K562 (cell line): ENCODE results near the gene PLXDC2. TPM values are rescaled to one million over a fixed set of nuclear protein-coding genes. Genes with fewer than 3 reads are reported as not detected.

Experiments used
- ATAC-seq: fragments of 200-7000 bp; cut with Tn5 transposase; 3 replicates; pipeline ENCODE4 v1.9.1; 2020; ENCODE audit warnings: moderate library complexity
- BruUV-seq: library from RNA; stranded (reverse); fragments of 400-500 nt; replicated peaks from 2 replicates; lab custom pipeline; 2021; lab: Mats Ljungman, UMichigan
- CTCF ChIA-PET: fragments of 300-600 bp; formaldehyde crosslinking; extraction: SDS; loops from one replicate; lab custom pipeline; 2021; ENCODE audit warnings: low intra/inter-chr PET ratio; lab: Yijun Ruan, JAX
- POLR2A ChIA-PET: fragments of 300-600, 350-650 bp; sonication (Branson Sonifier 250); formaldehyde crosslinking; extraction: SDS; loops from one replicate; lab custom pipeline; 2021; ENCODE audit warnings: antibody characterized with exemption, inconsistent platforms; lab: Yijun Ruan, JAX
- DNase-seq, 4 experiments: peaks; one replicate each; pipeline versions ENCODE4 v3.0.0 to v3.0.0-alpha.2; 2011 to 2018; ENCODE audit warnings: low spot score in 3 of 4, mixed read lengths in 3 of 4; ENCODE audit errors: extremely low read depth in 1 of 4
- FAIRE-seq: peaks from 2 replicates; lab custom pipeline; 2011; peaks lifted over from hg19 to GRCh38; lab: Jason Lieb, UNC
- H2AFZ ChIP-seq: 2 replicates; pipeline ENCODE4 v1.6.0; 2011; ENCODE audit warnings: low read depth, low read length, control low read depth, inconsistent platforms
- H3K27ac ChIP-seq: fragments of 200-600 bp; 3 replicates; pipeline ENCODE4 v1.8.0; 2011; ENCODE audit warnings: low read depth, mild to moderate bottlenecking, control low read depth, inconsistent platforms, low read length, moderate library complexity, mixed read lengths; ENCODE audit errors: extremely low read depth
- H3K27me3 ChIP-seq, 2 experiments: fragments of 300-600 bp in 1 of 2; 2 replicates in 1 of 2; 3 replicates in 1 of 2; pipeline versions ENCODE4 v1.6.0 to v1.8.0; 2011; ENCODE audit warnings: inconsistent platforms in 2 of 2, low read length in 2 of 2, mild to moderate bottlenecking in 1 of 2, mixed read lengths in 1 of 2, moderate library complexity in 1 of 2; ENCODE audit not compliant: control insufficient read depth in 2 of 2, insufficient read depth in 2 of 2
- H3K36me3 ChIP-seq: fragments of 300-600 bp; 3 replicates; pipeline ENCODE4 v1.8.0; 2011; ENCODE audit warnings: mild to moderate bottlenecking, low read length, inconsistent platforms; ENCODE audit not compliant: control insufficient read depth, insufficient read depth
- H3K4me1 ChIP-seq, 2 experiments: fragments of 200-600 bp in 1 of 2; replicated peaks in 1 of 2; 2 replicates in 1 of 2; 3 replicates in 1 of 2; pipeline versions ENCODE4 v1.5.1 to v1.8.0; 2011; ENCODE audit warnings: inconsistent platforms in 2 of 2, low read length in 2 of 2, mild to moderate bottlenecking in 1 of 2, mixed read lengths in 1 of 2, moderate library complexity in 1 of 2; ENCODE audit not compliant: control insufficient read depth in 2 of 2, insufficient read depth in 2 of 2
- H3K4me2 ChIP-seq: 2 replicates; pipeline ENCODE4 v1.6.1; 2011; ENCODE audit warnings: low read length, control low read depth, inconsistent platforms, mixed read lengths; ENCODE audit not compliant: insufficient read depth
- H3K4me3 ChIP-seq: fragments of 200-600 bp; sonication (generic), shearing (Covaris generic); 2 replicates; pipeline ENCODE4 v1.5.1; 2016; ENCODE audit warnings: control low read depth, inconsistent platforms
- H3K79me2 ChIP-seq: fragments of 200-600 bp; 3 replicates; pipeline ENCODE4 v1.8.0; 2011; ENCODE audit warnings: low read length, inconsistent platforms; ENCODE audit not compliant: control insufficient read depth, insufficient read depth
- H3K9ac ChIP-seq, 2 experiments: 2 replicates each; pipeline versions ENCODE4 v1.6.0 to v1.6.1; 2011; ENCODE audit warnings: low read depth in 2 of 2, low read length in 2 of 2, control low read depth in 1 of 2, inconsistent platforms in 1 of 2, mild to moderate bottlenecking in 1 of 2, mixed read lengths in 1 of 2; ENCODE audit not compliant: insufficient read depth in 1 of 2
- H3K9me1 ChIP-seq: one replicate; pipeline ENCODE4 v1.6.0; 2011; ENCODE audit warnings: inconsistent platforms, mild to moderate bottlenecking, low read length, moderate library complexity; ENCODE audit not compliant: control insufficient read depth, insufficient read depth
- H3K9me3 ChIP-seq: replicated peaks from 2 replicates; pipeline ENCODE4 v1.5.1; 2011; ENCODE audit warnings: low read depth, low read length, inconsistent platforms; ENCODE audit not compliant: control insufficient read depth, insufficient read depth
- H4K20me1 ChIP-seq: replicated peaks from 2 replicates; pipeline ENCODE4 v1.6.1; 2011; ENCODE audit warnings: low read length, inconsistent platforms, mixed read lengths; ENCODE audit not compliant: control insufficient read depth, insufficient read depth
- FUS ChIP-seq: fragments of 200-400 bp; formaldehyde crosslinking; optimal IDR thresholded peaks from 2 replicates; pipeline ENCODE3; 2017; ENCODE audit warnings: low read depth, low read length
- KLF10 ChIP-seq: fragments of 250-450 bp; sonication (Bioruptor Pico); IDR thresholded peaks from 2 replicates; pipeline ENCODE4 v1.6.1; 2021; ENCODE audit warnings: matching md5 sums
- MYNN ChIP-seq, 2 experiments: sonication (generic); formaldehyde crosslinking in 1 of 2; IDR thresholded peaks; 2 replicates each; pipeline versions ENCODE4 v1.5.0 to v1.6.1; 2016 to 2020; ENCODE audit warnings: antibody characterized with exemption in 1 of 2, missing genetic modification reagents in 1 of 2
- NFIC ChIP-seq: fragments of 450-650 bp; IDR thresholded peaks from 2 replicates; pipeline ENCODE4 v1.6.1; 2017; ENCODE audit warnings: mild to moderate bottlenecking, inconsistent platforms
- WGBS: fragments of 100-300 bp; shearing (Covaris generic); methylation state at CpG from one replicate; pipeline ENCODE4 v1.1.6; 2016; ENCODE audit warnings: low coverage, mixed read lengths; ENCODE audit not compliant: insufficient coverage; ENCODE audit errors: missing lambda C conversion rate; 5-methylcytosine and 5-hydroxymethylcytosine counted together
- in situ Hi-C: fragments of 300-500 bp; cut with MboI; formaldehyde crosslinking; loops from 4 replicates; pipeline ENCODE4 v1.15.0; 2018; ENCODE audit warnings: inconsistent platforms, mixed read lengths
- intact Hi-C: fragments of 100-400 bp; cut with micrococcal nuclease; formaldehyde crosslinking; loops from 2 replicates; pipeline ENCODE4 v1.14.2; 2022
- polyA plus RNA-seq, 8 experiments: library from polyadenylated mRNA; depleted of rRNA in 4 of 8; stranded (reverse) in 5 of 8; unstranded in 3 of 8; fragments of >200 nt; fragmentation: Nextera tagmentation in 2 of 8; fragmentation: Illumina TruSeq in 1 of 8; extraction: Ambion mirVana in 2 of 8; extraction: Trizol in 1 of 8; gene quantifications; 2 replicates each; pipeline versions ENCODE4 v1.2.1 to v1.2.3, GENCODE V29; 2011 to 2014; ENCODE audit warnings: inconsistent platforms in 1 of 8, missing spikeins in 1 of 8
- total RNA-seq, 7 experiments: library from RNA; depleted of rRNA in 6 of 7; stranded (reverse); fragments of >200 nt in 6 of 7; fragmentation: Illumina TruSeq in 2 of 7; extraction: Trizol in 2 of 7; gene quantifications; 2 replicates each; pipeline versions ENCODE4 v1.2.1 to v1.2.3, GENCODE V29; 2011 to 2021; ENCODE audit warnings: low replicate concordance in 1 of 7
- TF ChIP-seq, protein P1 (sequence below): fragments of 450-650 bp; formaldehyde crosslinking; IDR thresholded peaks from 2 replicates; pipeline ENCODE4 v1.4.0; 2020; ENCODE audit warnings: mild to moderate bottlenecking, mixed read lengths
- TF ChIP-seq, protein P2 (sequence below): fragments of 200-800 bp; sonication (Bioruptor generic); IDR thresholded peaks from 2 replicates; pipeline ENCODE4 v1.6.1; 2016; ENCODE audit warnings: missing genetic modification characterization, missing compliant biosample characterization

Gene PLXDC2
- total and polyA plus RNA-seq, 9 of the 15 experiments (the other 6 are each of a cell fraction or from before 2014, with no cell fraction given) = 0.01 to 0.33 (median 0.10) TPM; not detected in 3

DNA sequence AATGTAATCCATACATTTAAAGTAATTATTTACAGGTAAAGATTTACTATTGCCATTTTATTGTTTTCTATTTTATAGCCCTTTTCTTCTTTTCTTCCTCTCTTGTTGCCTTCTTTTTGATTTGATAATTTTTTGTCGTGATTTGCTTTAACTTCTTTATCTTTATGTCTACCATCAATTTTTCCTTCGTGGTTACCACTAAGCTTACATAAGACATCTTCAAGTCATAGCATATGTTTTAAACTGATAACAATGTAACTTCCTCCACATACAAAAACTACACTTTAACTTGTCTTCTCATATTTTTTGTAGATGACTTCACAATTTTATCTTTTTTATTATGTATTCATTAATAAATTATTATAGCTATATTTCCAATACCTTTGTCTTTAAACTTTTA lies 316.6 kb downstream of the PLXDC2 start:
- Histone ChIP-seq H3K9me3 (no peaks in the 10 kb centered on the region), H3K27me3 (no peaks in the 10 kb centered on the region), H3K4me3 (no peak overlapping the region), H3K79me2 (no peaks in the 10 kb centered on the region), H3K27ac (no peak overlapping the region), H3K4me2 (no peak overlapping the region), H3K9ac (no peak overlapping the region), H3K4me1 (no peaks in the 10 kb centered on the region), H3K36me3 (no peaks in the 10 kb centered on the region), H4K20me1 (no peaks in the 10 kb centered on the region), H3K9me1 (no peaks in the 10 kb centered on the region), H2AFZ (no peak overlapping the region)
- BruUV-seq = no TSS peak
- FAIRE-seq (no peak), DNase-seq (no peak), ATAC-seq (no peak)
- 3% methylated on average over 2 of the region's 2 CpGs for WGBS
- no peak for TF ChIP-seq FUS
- TF ChIP-seq, protein P1, sequence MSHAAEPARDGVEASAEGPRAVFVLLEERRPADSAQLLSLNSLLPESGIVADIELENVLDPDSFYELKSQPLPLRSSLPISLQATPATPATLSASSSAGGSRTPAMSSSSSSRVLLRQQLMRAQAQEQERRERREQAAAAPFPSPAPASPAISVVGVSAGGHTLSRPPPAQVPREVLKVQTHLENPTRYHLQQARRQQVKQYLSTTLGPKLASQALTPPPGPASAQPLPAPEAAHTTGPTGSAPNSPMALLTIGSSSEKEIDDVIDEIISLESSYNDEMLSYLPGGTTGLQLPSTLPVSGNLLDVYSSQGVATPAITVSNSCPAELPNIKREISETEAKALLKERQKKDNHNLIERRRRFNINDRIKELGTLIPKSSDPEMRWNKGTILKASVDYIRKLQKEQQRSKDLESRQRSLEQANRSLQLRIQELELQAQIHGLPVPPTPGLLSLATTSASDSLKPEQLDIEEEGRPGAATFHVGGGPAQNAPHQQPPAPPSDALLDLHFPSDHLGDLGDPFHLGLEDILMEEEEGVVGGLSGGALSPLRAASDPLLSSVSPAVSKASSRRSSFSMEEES (CRISPR knock-in tag) = no peak
- TF ChIP-seq, protein P2, sequence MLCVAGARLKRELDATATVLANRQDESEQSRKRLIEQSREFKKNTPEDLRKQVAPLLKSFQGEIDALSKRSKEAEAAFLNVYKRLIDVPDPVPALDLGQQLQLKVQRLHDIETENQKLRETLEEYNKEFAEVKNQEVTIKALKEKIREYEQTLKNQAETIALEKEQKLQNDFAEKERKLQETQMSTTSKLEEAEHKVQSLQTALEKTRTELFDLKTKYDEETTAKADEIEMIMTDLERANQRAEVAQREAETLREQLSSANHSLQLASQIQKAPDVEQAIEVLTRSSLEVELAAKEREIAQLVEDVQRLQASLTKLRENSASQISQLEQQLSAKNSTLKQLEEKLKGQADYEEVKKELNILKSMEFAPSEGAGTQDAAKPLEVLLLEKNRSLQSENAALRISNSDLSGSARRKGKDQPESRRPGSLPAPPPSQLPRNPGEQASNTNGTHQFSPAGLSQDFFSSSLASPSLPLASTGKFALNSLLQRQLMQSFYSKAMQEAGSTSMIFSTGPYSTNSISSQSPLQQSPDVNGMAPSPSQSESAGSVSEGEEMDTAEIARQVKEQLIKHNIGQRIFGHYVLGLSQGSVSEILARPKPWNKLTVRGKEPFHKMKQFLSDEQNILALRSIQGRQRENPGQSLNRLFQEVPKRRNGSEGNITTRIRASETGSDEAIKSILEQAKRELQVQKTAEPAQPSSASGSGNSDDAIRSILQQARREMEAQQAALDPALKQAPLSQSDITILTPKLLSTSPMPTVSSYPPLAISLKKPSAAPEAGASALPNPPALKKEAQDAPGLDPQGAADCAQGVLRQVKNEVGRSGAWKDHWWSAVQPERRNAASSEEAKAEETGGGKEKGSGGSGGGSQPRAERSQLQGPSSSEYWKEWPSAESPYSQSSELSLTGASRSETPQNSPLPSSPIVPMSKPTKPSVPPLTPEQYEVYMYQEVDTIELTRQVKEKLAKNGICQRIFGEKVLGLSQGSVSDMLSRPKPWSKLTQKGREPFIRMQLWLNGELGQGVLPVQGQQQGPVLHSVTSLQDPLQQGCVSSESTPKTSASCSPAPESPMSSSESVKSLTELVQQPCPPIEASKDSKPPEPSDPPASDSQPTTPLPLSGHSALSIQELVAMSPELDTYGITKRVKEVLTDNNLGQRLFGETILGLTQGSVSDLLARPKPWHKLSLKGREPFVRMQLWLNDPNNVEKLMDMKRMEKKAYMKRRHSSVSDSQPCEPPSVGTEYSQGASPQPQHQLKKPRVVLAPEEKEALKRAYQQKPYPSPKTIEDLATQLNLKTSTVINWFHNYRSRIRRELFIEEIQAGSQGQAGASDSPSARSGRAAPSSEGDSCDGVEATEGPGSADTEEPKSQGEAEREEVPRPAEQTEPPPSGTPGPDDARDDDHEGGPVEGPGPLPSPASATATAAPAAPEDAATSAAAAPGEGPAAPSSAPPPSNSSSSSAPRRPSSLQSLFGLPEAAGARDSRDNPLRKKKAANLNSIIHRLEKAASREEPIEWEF (CRISPR knock-in tag) = no peak
- no peak for TF ChIP-seq KLF10 (CRISPR knock-in tag)
- no peak for TF ChIP-seq NFIC
- TF ChIP-seq MYNN (IDR thresholded peaks at IDR 0.05) = no peak
- TF ChIP-seq MYNN (CRISPR knock-in tag; IDR thresholded peaks at IDR 0.05) = no peak
- CTCF ChIA-PET = no interaction called here
- in situ Hi-C loops = no loop called here
- intact Hi-C loops = no loop called here
- POLR2A ChIA-PET = no interaction called here
